ENCODE measurements around the gene TREH.
"Not testable (repeated sequence)": the region's sequence is repeated elsewhere in the genome, so short reads cannot be mapped to it uniquely, and the experiment has no call there.

GRCh38 chr11:118717733-118718132 lies 38.3 kb upstream of the TREH start:
- not testable (repeated sequence) for TF ChIP-seq POLR2A, CTCF, POLR2AphosphoS5 (IDR thresholded peaks at IDR 0.05)

All from prostate gland (tissue), 2 donors.